Central memory CD4-positive, alpha-beta T cell (primary cell): Measurements from ENCODE around the gene TEX264.
"Not testable (repeated sequence)": the region's sequence is repeated elsewhere in the genome, so short reads cannot be mapped to it uniquely, and the experiment has no call there.

Experiments used
- DNase-seq: peaks from one replicate; pipeline ENCODE4 v3.0.0; 2022
- total RNA-seq, 3 experiments: gene quantifications; one replicate each; lab custom pipeline; 2026; lab: John Stamatoyannopoulos, UW

TEX264 gene
- total RNA-seq = 27.6 to 32.9 (median 32.8) reads per million in 3 experiments

- DNase-seq = peak; percentile 95
Observed at GRCh38 chr3:51670823-51671733, at the start of gene TEX264. Gene TEX264 (plus strand): TSS chr3:51671252. CDS start chr3:51674305, 3,053 bp downstream.

- DNase-seq = no peak
Observed at GRCh38 chr3:51622413-51622812, 48.6 kb upstream of the TEX264 start.

- no peak for DNase-seq
Observed at GRCh38 chr3:51622868-51623267, 48.2 kb upstream of the TEX264 start.

GRCh38 chr3:51630513-51630912 is 40.5 kb upstream of the TEX264 start:
- DNase-seq = no peak

- no peak for DNase-seq
Observed at GRCh38 chr3:51637144-51637940, 33.7 kb upstream of the TEX264 start.

GRCh38 chr3:51637941-51638471 is 33.0 kb upstream of the TEX264 start:
- DNase-seq = no peak

- no peak for DNase-seq
Observed at GRCh38 chr3:51642462-51642861, 28.6 kb upstream of the TEX264 start.

DNA sequence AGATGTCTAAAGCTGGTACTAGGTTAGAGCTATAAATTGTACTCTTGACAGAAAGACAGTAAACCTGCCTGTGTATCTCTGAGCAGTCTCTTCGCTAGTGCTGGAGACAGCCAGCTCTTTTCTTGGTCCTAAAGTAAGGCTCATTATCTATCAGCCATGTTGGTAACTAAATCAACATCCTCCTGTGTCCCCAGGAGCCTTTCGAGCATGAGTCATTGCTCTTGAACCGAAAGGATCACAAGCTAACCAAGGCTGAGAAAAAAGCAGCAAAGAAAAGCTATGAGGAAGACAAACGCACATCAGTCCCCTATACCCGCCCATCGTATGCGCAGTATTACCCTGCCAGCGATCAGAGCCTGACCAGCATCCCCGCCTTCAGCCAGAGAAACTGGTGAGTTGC is 25.0 kb upstream of the TEX264 start:
- no peak for DNase-seq

GRCh38 chr3:51652103-51652502 is 18.9 kb upstream of the TEX264 start:
- DNase-seq = not testable (repeated sequence)

GRCh38 chr3:51653409-51653808 is 17.6 kb upstream of the TEX264 start:
- not testable (repeated sequence) for DNase-seq

- no peak for DNase-seq
Observed at GRCh38 chr3:51657234-51657633, 13.8 kb upstream of the TEX264 start.

GRCh38 chr3:51659942-51660341 is 11.1 kb upstream of the TEX264 start:
- no peak for DNase-seq

GRCh38 chr3:51662456-51662855 is 8.6 kb upstream of the TEX264 start:
- DNase-seq = no peak

GRCh38 chr3:51668756-51669155 is 2.3 kb upstream of the TEX264 start:
- DNase-seq = no peak

GRCh38 chr3:51669241-51670052 is 1.6 kb upstream of the TEX264 start:
- peak; percentile 66 for DNase-seq

DNA sequence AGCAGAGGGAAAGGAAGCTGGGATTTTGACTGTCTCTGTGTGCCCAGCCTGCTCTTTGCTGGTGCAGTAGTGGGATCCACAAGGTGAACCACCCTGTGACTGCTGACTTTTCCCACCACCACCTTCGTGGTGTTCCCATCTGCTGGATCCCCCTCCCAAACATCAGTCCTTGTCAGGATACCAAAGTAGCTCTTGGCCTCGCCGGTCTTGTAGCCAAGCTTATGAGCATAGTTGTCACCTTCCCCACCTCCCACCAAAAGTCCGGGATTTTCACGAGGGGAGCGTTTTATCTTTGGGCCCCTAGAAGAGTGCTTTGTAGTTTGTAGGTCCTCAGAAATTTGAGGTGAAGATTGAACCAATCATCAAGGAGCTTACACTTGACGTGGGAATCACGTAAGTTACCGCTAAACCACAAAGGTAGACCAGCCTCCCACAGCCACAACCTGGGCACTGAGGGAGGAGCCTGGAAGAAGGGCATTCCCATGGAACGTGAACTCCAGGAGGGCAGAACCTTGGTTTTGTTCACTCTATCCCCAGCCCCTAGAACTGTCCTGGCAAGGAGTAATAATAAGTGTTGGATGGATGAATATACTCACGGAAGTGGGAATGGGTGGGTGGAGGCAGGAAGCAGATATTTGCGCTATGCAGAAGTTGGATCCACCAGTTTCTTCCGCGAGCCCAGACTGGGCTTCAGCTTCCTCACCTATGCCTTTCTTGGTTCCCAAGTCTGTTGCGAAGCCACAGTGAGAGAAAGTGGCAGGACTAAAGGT is 814 bp upstream of the TEX264 start:
- peak; percentile 65 for DNase-seq

- DNase-seq = peak; percentile 50
Observed at GRCh38 chr3:51671734-51672475, 853 bp downstream of the TEX264 start.

DNA sequence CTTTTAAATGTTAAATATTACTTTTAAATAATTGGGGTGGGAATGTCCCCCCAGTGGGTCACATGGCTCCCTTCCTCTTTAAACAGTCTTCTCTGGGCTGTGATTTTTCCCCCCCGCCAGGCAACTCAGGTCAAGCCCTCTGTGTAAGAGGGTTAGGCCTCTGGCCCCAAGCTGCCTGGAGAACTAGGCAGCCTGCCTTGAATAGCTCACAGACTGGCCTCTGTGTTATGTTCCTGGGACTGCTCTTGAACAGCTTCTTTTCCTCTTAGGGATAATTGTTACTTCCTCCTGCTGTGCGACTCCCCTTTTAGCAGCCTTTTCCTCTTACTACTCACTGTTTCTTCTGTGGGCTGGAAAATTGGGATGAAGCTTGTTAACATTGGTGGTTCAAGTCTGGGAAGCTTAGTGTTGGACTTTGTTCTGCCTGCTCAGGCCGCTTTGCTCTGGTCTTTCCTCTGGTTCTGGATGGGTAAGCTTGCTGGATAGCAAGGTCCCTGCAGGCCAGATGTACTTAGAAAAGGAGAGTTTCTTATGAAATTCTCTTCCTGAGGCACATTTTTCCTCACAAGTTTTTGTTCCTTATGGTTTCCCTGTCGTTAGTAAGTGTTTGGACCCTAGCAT is 2.2 kb downstream of the TEX264 start:
- DNase-seq = no peak

DNA sequence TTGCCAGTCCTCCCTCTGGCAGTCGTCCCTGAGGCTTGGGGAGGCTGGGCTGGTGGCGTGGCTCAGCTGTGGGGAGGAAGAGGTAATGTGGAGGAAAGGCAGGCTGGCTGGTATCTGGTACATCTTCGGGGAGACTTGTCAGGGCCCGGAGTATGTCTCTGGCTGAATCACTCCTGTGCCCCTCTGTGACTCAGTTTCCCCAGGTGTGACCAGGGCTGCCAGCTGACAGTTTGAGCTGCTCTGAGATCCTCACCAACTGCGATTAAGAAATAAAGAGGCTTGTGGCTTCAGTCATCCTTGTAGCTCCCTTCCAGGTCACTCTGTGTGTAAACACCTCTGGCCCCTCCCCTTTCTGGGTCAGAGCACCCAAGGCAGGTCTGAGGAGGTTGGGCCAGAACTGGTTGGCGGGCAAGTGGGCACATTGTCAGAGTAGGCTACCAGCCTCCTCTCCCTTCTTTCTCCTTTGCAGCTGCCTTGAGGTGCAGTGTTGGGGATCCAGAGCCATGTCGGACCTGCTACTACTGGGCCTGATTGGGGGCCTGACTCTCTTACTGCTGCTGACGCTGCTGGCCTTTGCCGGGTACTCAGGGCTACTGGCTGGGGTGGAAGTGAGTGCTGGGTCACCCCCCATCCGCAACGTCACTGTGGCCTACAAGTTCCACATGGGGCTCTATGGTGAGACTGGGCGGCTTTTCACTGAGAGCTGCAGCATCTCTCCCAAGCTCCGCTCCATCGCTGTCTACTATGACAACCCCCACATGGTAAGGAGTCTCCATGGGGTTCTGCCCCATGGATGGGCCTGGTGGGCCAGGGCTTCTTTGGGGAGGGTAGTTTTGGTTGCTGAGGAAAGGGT is 3.0 kb downstream of the TEX264 start:
- DNase-seq = no peak
